GM10248 (cell line): ENCODE data around the gene TCF15.
"Not testable (repeated sequence)": the region's sequence is repeated elsewhere in the genome, so short reads cannot be mapped to it uniquely, and the experiment has no call there.

Experiments used
- CTCF ChIA-PET: fragments of 300-600 bp; sonication (Branson Sonifier 250); formaldehyde crosslinking; extraction: SDS; loops from one replicate; lab custom pipeline; 2021; ENCODE audit warnings: antibody characterized with exemption; lab: Yijun Ruan, JAX
- POLR2A ChIA-PET: fragments of 350-650 bp; sonication (Branson Sonifier 250); formaldehyde crosslinking; extraction: SDS; loops from one replicate; lab custom pipeline; 2020; ENCODE audit warnings: antibody characterized with exemption; lab: Yijun Ruan, JAX
- DNase-seq: peaks from one replicate; pipeline ENCODE4 v3.0.0; 2012; ENCODE audit errors: extremely low spot score
- CTCF ChIP-seq: IDR thresholded peaks from 2 replicates; pipeline ENCODE4 v1.5.1; 2012; ENCODE audit warnings: mild to moderate bottlenecking, low read depth; ENCODE audit errors: extremely low read depth, missing control alignments, control extremely low read depth

Gene TCF15

GRCh38 chr20:646868-647233 lies 36.7 kb upstream of the TCF15 start:
- CTCF ChIA-PET: interaction anchor here (0.9 to 6.6 kb wide), 12 partner anchors 14 to 293 kb away, joined by 3 to 138 read pairs (median 8); partner anchors contain the start of gene CSNK2A1
- POLR2A ChIA-PET: no interaction called here
- DNase-seq: no peak
- TF ChIP-seq CTCF: no peak

- DNase-seq: no peak
- ChIA-PET POLR2A (no interaction called here), CTCF (interaction anchor here (0.7 to 6.6 kb wide), 46 partner anchors 9 to 381 kb away, joined by 3 to 138 read pairs (median 6); partner anchors contain the start of gene CSNK2A1)
- TF ChIP-seq CTCF: no peak
Measured at GRCh38 chr20:646107-646867, 36.2 kb upstream of the TCF15 start.

- POLR2A ChIA-PET: interaction anchor here (0.6 kb wide), 1 partner anchor 83 kb away, joined by 3 read pairs; no protein-coding TSS in a partner anchor
- peak; percentile 97 for TF ChIP-seq CTCF
- peak; percentile 89 for DNase-seq
- CTCF ChIA-PET: interaction anchor here (0.7 to 6.6 kb wide), 48 partner anchors 8 to 380 kb away, joined by 3 to 138 read pairs (median 6); partner anchors contain the start of gene CSNK2A1
Measured at GRCh38 chr20:645318-646106, 35.4 kb upstream of the TCF15 start.

GRCh38 chr20:644692-645317 lies 34.7 kb upstream of the TCF15 start:
- ChIA-PET CTCF (interaction anchor here (0.7 to 6.6 kb wide), 45 partner anchors 7 to 379 kb away, joined by 3 to 138 read pairs (median 6); partner anchors contain the start of gene CSNK2A1), POLR2A (interaction anchor here (0.6 kb wide), 1 partner anchor 82 kb away, joined by 3 read pairs; no protein-coding TSS in a partner anchor)
- no peak for DNase-seq
- no peak for TF ChIP-seq CTCF

- POLR2A ChIA-PET: no interaction called here
Measured at GRCh38 chr20:642398-643174, 32.5 kb upstream of the TCF15 start.

GRCh38 chr20:642013-642397 lies 31.9 kb upstream of the TCF15 start:
- CTCF ChIA-PET: interaction anchor here (1.7 kb wide), 1 partner anchor 79 kb away, joined by 7 read pairs; no protein-coding TSS in a partner anchor
- DNase-seq, POLR2A ChIA-PET: not testable (repeated sequence)

More at GRCh38 chr20:642398-643174, 32.5 kb upstream of the TCF15 start:
- CTCF ChIA-PET: interaction anchor here (6.6 kb wide), 1 partner anchor 79 kb away, joined by 138 read pairs; no protein-coding TSS in a partner anchor
- no peak for DNase-seq
- TF ChIP-seq CTCF: no peak
